CMK (cell line): ENCODE data around the gene ITGA1.
A peak's percentile ranks its signal among the peaks of the same experiment; 100 is the strongest.

Experiments used
- DNase-seq: peaks from one replicate; pipeline ENCODE4 v3.0.0-alpha.2; 2010; ENCODE audit warnings: low read depth

Gene ITGA1

GRCh38 chr5:52772668-52773067, 15.0 kb upstream of the ITGA1 start:
- no peak for DNase-seq

- DNase-seq = no peak
Measured at GRCh38 chr5:52773342-52773741, 14.4 kb upstream of the ITGA1 start.

DNA sequence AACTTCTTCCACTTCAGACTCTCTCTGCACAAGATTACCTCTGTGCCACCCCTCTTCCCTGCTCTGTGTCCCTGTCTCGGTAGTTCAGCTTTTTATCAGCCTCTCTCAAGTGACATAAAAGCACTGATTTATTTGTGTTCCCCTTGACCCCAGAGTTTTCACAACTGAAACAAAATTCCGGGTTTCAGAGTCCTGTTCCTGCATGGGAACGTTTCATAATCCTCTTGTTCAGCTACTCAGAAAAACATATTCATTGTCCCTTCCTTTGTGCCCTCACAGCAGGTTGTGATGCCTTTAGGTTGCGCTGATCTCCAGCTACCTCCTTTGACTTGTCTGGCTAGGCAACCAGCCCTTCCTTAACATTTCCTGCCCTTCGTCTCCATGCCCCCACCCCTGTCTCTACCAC, 13.7 kb upstream of the ITGA1 start:
- DNase-seq = no peak

- DNase-seq = no peak
Measured at GRCh38 chr5:52776116-52776515, 11.6 kb upstream of the ITGA1 start.

DNA sequence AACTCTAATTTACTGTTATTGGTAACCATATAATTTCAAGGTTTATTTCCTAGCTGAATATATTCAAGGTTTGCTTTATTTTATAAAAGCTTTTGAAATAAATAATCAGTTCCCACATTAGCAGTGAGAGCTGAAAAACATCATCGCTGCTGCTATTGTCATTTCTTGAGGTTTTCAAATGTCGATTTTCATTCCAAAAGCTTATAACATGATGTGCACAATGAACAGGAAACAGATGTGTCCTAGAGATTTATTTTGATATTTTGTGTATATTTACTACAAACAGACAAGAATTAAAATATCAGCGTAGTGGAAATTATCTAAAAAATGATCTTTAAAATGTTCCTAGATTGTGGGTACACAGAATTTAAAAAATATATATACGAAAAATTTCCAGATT, 10.5 kb upstream of the ITGA1 start:
- no peak for DNase-seq

GRCh38 chr5:52778781-52779180, 8.9 kb upstream of the ITGA1 start:
- DNase-seq = no peak

- DNase-seq = no peak
Measured at GRCh38 chr5:52779213-52779612, 8.5 kb upstream of the ITGA1 start.

GRCh38 chr5:52783226-52783959, 4.3 kb upstream of the ITGA1 start:
- DNase-seq = no peak

- no peak for DNase-seq
Measured at GRCh38 chr5:52784737-52785136, 3.0 kb upstream of the ITGA1 start.

DNA sequence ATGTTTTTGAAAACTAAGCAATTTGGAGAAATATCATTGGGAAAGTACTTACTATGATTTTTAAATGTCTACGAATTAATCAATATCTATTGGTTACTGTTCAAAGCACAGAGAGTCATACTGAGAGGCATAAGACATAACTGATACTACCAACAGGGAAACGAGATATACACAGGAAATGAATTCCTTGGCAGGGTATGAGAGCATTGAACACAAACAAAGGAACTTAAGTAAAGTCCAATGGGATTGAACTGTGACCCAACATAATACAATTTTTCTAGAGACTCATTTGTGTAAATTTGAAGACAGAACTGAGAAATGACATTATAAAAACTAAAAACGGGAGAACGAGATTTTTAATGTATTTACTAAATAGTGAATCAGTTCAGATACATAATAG, 1.3 kb upstream of the ITGA1 start:
- no peak for DNase-seq

- no peak for DNase-seq
Measured at GRCh38 chr5:52786949-52787599, 642 bp upstream of the ITGA1 start.

DNA sequence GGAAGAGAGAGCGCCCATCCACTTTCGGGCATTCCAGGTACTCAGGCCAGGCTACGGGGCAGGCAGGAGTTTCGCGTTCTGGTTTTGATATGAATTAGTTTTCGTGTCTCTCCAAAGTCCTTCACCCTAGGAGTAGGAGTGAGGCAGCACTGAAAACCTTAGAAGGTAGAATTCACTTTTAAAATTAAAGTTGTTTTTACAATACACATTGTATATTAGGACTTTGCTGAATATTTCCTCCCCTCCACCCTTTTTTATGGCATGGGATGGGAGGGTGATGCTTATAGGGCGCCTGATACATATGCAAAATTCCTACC, 747 bp downstream of the ITGA1 start:
- DNase-seq = no peak

DNA sequence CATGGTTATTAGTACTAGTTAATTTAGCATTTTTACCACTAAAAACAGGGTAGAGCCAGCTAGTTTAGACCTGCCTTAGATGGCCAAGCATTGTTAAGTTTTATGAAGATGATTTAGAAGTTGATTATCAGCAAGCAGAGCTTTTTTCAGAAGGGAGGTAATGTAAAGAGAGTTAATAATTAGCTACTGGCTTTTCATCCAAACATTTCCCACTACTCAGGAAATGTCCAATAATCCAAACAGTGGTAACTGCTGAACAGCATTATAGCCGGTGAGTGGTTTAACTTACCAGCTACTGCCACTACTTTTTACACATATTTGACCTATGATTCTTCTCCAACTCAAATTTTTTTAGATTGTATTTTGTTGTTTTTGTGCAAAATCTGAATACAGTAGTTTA, 1.7 kb downstream of the ITGA1 start:
- no peak for DNase-seq

DNA sequence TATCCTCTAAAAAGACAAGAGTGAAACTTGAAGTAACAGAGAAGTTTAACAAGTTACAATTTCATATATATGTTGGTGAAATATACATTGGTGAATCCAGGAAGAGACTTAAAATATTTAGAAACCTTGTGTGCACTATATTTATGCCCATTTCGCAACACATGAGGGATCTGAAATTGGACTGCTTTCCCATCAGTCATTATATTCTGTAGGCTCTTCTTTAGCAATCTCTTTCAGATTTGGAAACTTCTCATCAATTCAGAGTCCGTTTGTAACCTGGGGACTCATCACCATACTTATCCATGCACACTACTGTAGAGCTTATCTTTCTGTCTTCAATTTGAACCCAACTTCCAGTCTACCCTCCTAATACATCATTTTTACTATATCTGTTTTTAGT, 2.1 kb downstream of the ITGA1 start:
- no peak for DNase-seq

GRCh38 chr5:52791366-52791765, 3.6 kb downstream of the ITGA1 start:
- no peak for DNase-seq

DNA sequence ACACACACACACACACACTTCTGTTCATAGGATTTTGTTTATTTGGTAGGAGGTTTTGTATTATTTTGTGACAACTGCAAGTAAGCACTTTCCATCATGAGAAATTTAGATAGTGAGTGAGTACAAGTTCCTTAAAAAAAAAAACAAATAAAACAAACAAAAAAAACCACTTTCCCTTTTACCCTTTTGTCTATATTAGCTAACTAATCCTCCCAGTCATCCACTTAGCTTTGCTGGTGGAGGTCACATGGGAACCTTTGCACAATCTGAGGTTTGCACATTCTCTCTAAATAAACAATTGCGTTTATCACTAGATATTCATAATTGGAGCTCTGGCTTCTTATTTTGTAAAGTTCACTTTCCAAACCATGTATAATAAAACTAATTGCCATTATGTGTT, 6.8 kb downstream of the ITGA1 start:
- DNase-seq = no peak

DNA sequence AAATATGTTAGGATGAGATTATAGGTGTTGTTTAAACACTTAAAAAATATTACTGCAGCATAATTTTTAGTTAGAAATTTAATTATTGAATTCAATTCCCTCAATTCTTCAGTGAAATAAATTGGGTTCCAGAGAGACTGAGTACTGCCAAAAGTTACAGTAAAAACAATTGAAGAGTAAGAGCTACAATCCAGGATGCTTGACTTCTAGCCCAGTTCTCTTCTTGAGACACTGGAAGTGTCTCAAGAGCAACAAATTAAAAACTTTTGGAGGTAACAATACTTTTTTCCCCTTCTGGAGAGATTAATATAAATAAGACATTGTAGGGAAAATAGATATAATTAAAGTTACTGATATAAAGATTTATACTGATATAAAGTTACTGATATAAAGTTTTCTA, 8.3 kb downstream of the ITGA1 start:
- no peak for DNase-seq

DNA sequence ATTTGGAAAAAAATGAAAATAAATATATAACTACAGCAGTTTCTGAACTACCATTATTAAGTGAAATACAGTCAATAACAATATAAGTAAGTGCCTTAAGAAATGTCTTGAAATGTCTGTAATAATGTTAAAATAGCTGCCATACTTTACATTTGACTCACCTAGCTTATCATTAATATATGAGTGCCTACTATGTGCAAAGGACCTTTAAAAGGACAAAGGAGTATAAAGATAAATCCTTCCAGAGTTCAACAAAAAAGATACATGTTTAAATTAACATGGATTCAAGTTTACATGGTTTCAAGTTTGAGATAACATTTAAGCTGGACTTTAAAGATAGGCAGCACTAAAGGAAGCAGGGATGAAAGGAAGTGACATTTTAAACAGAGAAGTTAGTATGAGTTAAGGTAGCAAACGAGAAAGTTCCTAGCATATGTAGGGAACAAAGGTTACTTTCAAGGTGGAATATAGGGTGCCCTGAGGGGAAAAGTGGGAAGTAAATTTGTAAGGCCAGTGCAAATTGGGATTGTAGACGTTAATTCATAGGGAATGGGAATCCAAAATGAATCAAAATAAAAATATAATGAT, 8.9 kb downstream of the ITGA1 start:
- peak; percentile 56 for DNase-seq

- no peak for DNase-seq
Measured at GRCh38 chr5:52798938-52799337, 11.2 kb downstream of the ITGA1 start.

- peak; percentile 46 for DNase-seq
Measured at GRCh38 chr5:52799358-52799982, 11.8 kb downstream of the ITGA1 start.

GRCh38 chr5:52799983-52800393, 12.3 kb downstream of the ITGA1 start:
- peak; percentile 100 for DNase-seq

- peak; percentile 58 for DNase-seq
Measured at GRCh38 chr5:52800394-52801213, 12.9 kb downstream of the ITGA1 start.
